HepG2 (cell line): ENCODE results near the gene TRIM8. TPM values are rescaled to one million over a fixed set of nuclear protein-coding genes. Genes with fewer than 3 reads are reported as not detected.
A peak's percentile ranks its signal among the peaks of the same experiment; 100 is the strongest.

Source experiments
- ATAC-seq: fragments of 200-7000 bp; cut with Tn5 transposase; 3 replicates; pipeline ENCODE4 v1.9.1; 2020; ENCODE audit warnings: mild to moderate bottlenecking, moderate library complexity
- BruUV-seq: library from RNA; stranded (reverse); fragments of 400-500 nt; replicated peaks from 2 replicates; lab custom pipeline; 2021; lab: Mats Ljungman, UMichigan
- CTCF ChIA-PET: fragments of 300-600 bp; formaldehyde crosslinking; extraction: SDS; loops from one replicate; lab custom pipeline; 2021; ENCODE audit warnings: low total read pairs, inconsistent platforms, low intra/inter-chr PET ratio; lab: Yijun Ruan, JAX
- POLR2A ChIA-PET: fragments of 350-600 bp; sonication (Branson Sonifier 250); formaldehyde crosslinking; loops from one replicate; lab custom pipeline; 2020; ENCODE audit warnings: antibody characterized with exemption, inconsistent platforms; lab: Yijun Ruan, JAX
- DNase-seq: peaks from one replicate; pipeline ENCODE4 v3.0.0-alpha.2; 2015; ENCODE audit warnings: low spot score
- FAIRE-seq: peaks from 3 replicates; lab custom pipeline; 2011; peaks lifted over from hg19 to GRCh38; lab: Jason Lieb, UNC
- H2AFZ ChIP-seq: one replicate; pipeline ENCODE4 v1.6.1; 2011; ENCODE audit warnings: low read length, inconsistent platforms
- H3K27ac ChIP-seq: fragments of 300-600 bp; 3 replicates; pipeline ENCODE4 v1.8.0; 2011; ENCODE audit warnings: mixed run types, mild to moderate bottlenecking, mixed read lengths, low read length, inconsistent platforms; ENCODE audit not compliant: insufficient read depth; ENCODE audit errors: extremely low read length
- H3K27me3 ChIP-seq, 2 experiments: fragments of 200-600 bp in 1 of 2; 2 replicates in 1 of 2; 3 replicates in 1 of 2; pipeline versions ENCODE4 v1.6.0 to v1.8.0; 2011; ENCODE audit warnings: low read length in 2 of 2, mild to moderate bottlenecking in 2 of 2, moderate library complexity in 2 of 2, inconsistent platforms in 1 of 2; ENCODE audit not compliant: insufficient read depth in 2 of 2, control insufficient read depth in 1 of 2
- H3K36me3 ChIP-seq, 2 experiments: fragments of 200-600 bp in 1 of 2; replicated peaks in 1 of 2; 2 replicates in 1 of 2; 3 replicates in 1 of 2; pipeline versions ENCODE4 v1.5.1 to v1.8.0; 2011; ENCODE audit warnings: low read length in 2 of 2, inconsistent platforms in 1 of 2; ENCODE audit not compliant: insufficient read depth in 2 of 2, control insufficient read depth in 1 of 2
- H3K4me1 ChIP-seq: 2 replicates; pipeline ENCODE4 v1.5.1; 2012; ENCODE audit warnings: low read length, inconsistent platforms; ENCODE audit not compliant: insufficient read depth
- H3K4me2 ChIP-seq: 2 replicates; pipeline ENCODE4 v1.6.0; 2011; ENCODE audit warnings: low read depth, low read length, inconsistent platforms
- H3K4me3 ChIP-seq, 3 experiments: fragments of 200-600 bp in 1 of 3; sonication (generic), shearing (Covaris generic) in 1 of 3; replicated peaks in 1 of 3; 2 replicates each; pipeline ENCODE4 v1.5.1; 2011 to 2016; ENCODE audit warnings: low read length in 3 of 3, inconsistent platforms in 2 of 3, low read depth in 2 of 3, mild to moderate bottlenecking in 2 of 3, control low read depth in 1 of 3, mixed read lengths in 1 of 3; ENCODE audit not compliant: insufficient read depth in 1 of 3
- H3K79me2 ChIP-seq: one replicate; pipeline ENCODE4 v1.6.1; 2011; ENCODE audit warnings: low read length, inconsistent platforms; ENCODE audit not compliant: insufficient read depth
- H3K9ac ChIP-seq: 2 replicates; pipeline ENCODE4 v1.6.0; 2011; ENCODE audit warnings: mild to moderate bottlenecking, low read depth, low read length, inconsistent platforms; ENCODE audit not compliant: insufficient read depth
- H3K9me3 ChIP-seq: 2 replicates; pipeline ENCODE4 v1.5.1; 2012; ENCODE audit warnings: mild to moderate bottlenecking, low read length
- H4K20me1 ChIP-seq: 2 replicates; pipeline ENCODE4 v1.6.0; 2011; ENCODE audit warnings: inconsistent platforms, mild to moderate bottlenecking, low read length, moderate library complexity; ENCODE audit not compliant: insufficient read depth
- AHR ChIP-seq: IDR thresholded peaks from 2 replicates; pipeline ENCODE4 v1.6.1; 2018; ENCODE audit warnings: missing genetic modification reagents, missing compliant biosample characterization
- NR1H2 ChIP-seq: sonication (generic); formaldehyde crosslinking; IDR thresholded peaks from 2 replicates; pipeline ENCODE4 v1.8.1; 2022; ENCODE audit warnings: low read depth, missing genetic modification reagents, borderline replicate concordance
- SIX4 ChIP-seq: sonication (generic); formaldehyde crosslinking; IDR thresholded peaks from 2 replicates; pipeline ENCODE4 v1.4.0; 2020; ENCODE audit warnings: missing genetic modification reagents
- ZBTB33 ChIP-seq: sonication (generic); formaldehyde crosslinking; IDR thresholded peaks from 2 replicates; pipeline ENCODE4 v1.4.0; 2020; ENCODE audit warnings: missing genetic modification reagents
- ZNF253 ChIP-seq: sonication (generic); formaldehyde crosslinking; IDR thresholded peaks from 2 replicates; pipeline ENCODE4 v1.8.0; 2022; ENCODE audit warnings: mild to moderate bottlenecking, missing genetic modification reagents, borderline replicate concordance
- ZNF275 ChIP-seq: sonication (generic); formaldehyde crosslinking; IDR thresholded peaks from 2 replicates; pipeline ENCODE4 v1.8.0; 2022; ENCODE audit warnings: missing genetic modification reagents, mild to moderate bottlenecking, inconsistent platforms, borderline replicate concordance
- ZNF333 ChIP-seq: sonication (generic); formaldehyde crosslinking; IDR thresholded peaks from 2 replicates; pipeline ENCODE4 v1.4.0; 2020; ENCODE audit warnings: mild to moderate bottlenecking, missing genetic modification reagents, borderline replicate concordance
- ZNF33B ChIP-seq: sonication (generic); formaldehyde crosslinking; IDR thresholded peaks from 2 replicates; pipeline ENCODE4 v1.5.1; 2020; ENCODE audit warnings: mild to moderate bottlenecking, missing genetic modification reagents
- ZNF780A ChIP-seq: sonication (generic); formaldehyde crosslinking; IDR thresholded peaks from 2 replicates; pipeline ENCODE4 v1.8.0; 2022; ENCODE audit warnings: mild to moderate bottlenecking, missing genetic modification reagents, moderate library complexity
- WGBS: methylation state at CpG from one replicate; pipeline ENCODE4 v1.1.6; 2017; ENCODE audit warnings: low lambda C conversion rate; 5-methylcytosine and 5-hydroxymethylcytosine counted together
- in situ Hi-C: cut with HindIII; loops from 2 replicates; pipeline ENCODE4 v1.10.0; 2017; ENCODE audit warnings: low pct_unique_long_range_greater_than_20kb; ENCODE audit not compliant: extremely low pct_ligation_motif_present
- intact Hi-C: fragments of 100-400 bp; cut with micrococcal nuclease; formaldehyde crosslinking; loops from one replicate; pipeline ENCODE4 v1.10.0; 2022; ENCODE audit not compliant: unreplicated experiment
- polyA plus RNA-seq, 8 experiments: library from polyadenylated mRNA; depleted of rRNA in 3 of 8; stranded (reverse) in 7 of 8; unstranded in 1 of 8; fragments of >200 nt; fragmentation: Illumina TruSeq in 4 of 8; extraction: Trizol in 4 of 8; gene quantifications; 2 replicates each; pipeline versions ENCODE4 v1.2.1 to v1.2.3, GENCODE V29; 2011 to 2016; ENCODE audit warnings: low read depth in 4 of 8, missing spikeins in 1 of 8, mixed read lengths in 1 of 8; ENCODE audit not compliant: insufficient read depth in 1 of 8
- total RNA-seq, 5 experiments: library from RNA; depleted of rRNA; stranded (reverse); fragments of >200 nt; fragmentation: Illumina TruSeq; extraction: Trizol; gene quantifications; 2 replicates each; pipeline ENCODE4 v1.2.3, GENCODE V29; 2016; ENCODE audit warnings: low read depth in 1 of 5

TRIM8 gene
- total and polyA plus RNA-seq, 2 of the 13 experiments (the other 11 are each of a cell fraction or from before 2014, with no cell fraction given) = 38.9 to 66.5 TPM

GRCh38 chr10:102627291-102627735, 17.0 kb upstream of the TRIM8 start:
- DNase-seq (no peak), ATAC-seq (no peak)
- peak overlapping the region; percentile 32 for H3K9ac ChIP-seq

More at GRCh38 chr10:102627291-102627735, 17.0 kb upstream of the TRIM8 start:
- Histone ChIP-seq H3K4me1 (peaks cover 75% of the 10 kb centered on the region), H3K9me3 (no peaks in the 10 kb centered on the region), H3K27me3 (no peaks in the 10 kb centered on the region), H3K4me3 (no peak overlapping the region)
- CTCF ChIA-PET = no interaction called here
- in situ Hi-C loops = no loop called here
- no peak for TF ChIP-seq ZNF275 (CRISPR knock-in tag)
- 0 out of 2 replicates have a peak, but pooled peaks have one; percentile 47 for TF ChIP-seq ZNF780A
- TF ChIP-seq SIX4 (CRISPR knock-in tag) = no peak
- no peak for TF ChIP-seq NR1H2 (CRISPR knock-in tag)
- no peak for TF ChIP-seq AHR (CRISPR knock-in tag)
- TF ChIP-seq ZNF253 = 0 out of 2 replicates have a peak, but pooled peaks have one; percentile 31
- TF ChIP-seq ZBTB33 (CRISPR knock-in tag) = no peak
- no peak for TF ChIP-seq ZNF333 (CRISPR knock-in tag)
- no peak for TF ChIP-seq ZNF33B
- TF ChIP-seq, all 625 proteins: peak for 2
- Histone ChIP-seq H2AFZ (no peak overlapping the region), H3K27ac (peak overlapping the region; percentile 54), H4K20me1 (no peaks in the 10 kb centered on the region), H3K36me3 (no peaks in the 10 kb centered on the region; a peak in 2 of 5 replicates), H3K79me2 (no peaks in the 10 kb centered on the region), H3K4me2 (no peak overlapping the region)
- no peak for FAIRE-seq
- 95% methylated on average over 12 of the region's 12 CpGs for WGBS
- intact Hi-C loops = no loop called here
- BruUV-seq = no TSS peak
- POLR2A ChIA-PET = interaction anchor here (0.5 to 7.0 kb wide), 15 partner anchors 9 to 123 kb away, joined by 3 to 121 read pairs (median 5); partner anchors contain the start of genes ARL3, SFXN2, SUFU and TRIM8
